Neural crest cell (in vitro differentiated cells): ENCODE data around the gene LRRC14B. TPM values are rescaled to one million over a fixed set of nuclear protein-coding genes. Genes with fewer than 3 reads are reported as not detected.

Source experiments
- DNase-seq: peaks from one replicate; pipeline ENCODE4 v3.0.0; 2021; ENCODE audit warnings: low read depth, mixed read lengths, low spot score
- H3K27ac Mint-ChIP-seq: one replicate; pipeline ENCODE4 v1.8.0; 2021; ENCODE audit warnings: mild to moderate bottlenecking, mixed read lengths; ENCODE audit not compliant: unreplicated experiment
- H3K27me3 Mint-ChIP-seq: 2 replicates; pipeline ENCODE4 v1.8.0; 2021; ENCODE audit warnings: low read depth, mild to moderate bottlenecking, mixed read lengths
- H3K36me3 Mint-ChIP-seq: 2 replicates; pipeline ENCODE4 v1.8.0; 2021; ENCODE audit warnings: low read depth, mild to moderate bottlenecking, mixed read lengths
- H3K4me1 Mint-ChIP-seq: 2 replicates; pipeline ENCODE4 v1.8.0; 2021; ENCODE audit warnings: mixed read lengths
- H3K4me3 Mint-ChIP-seq: one replicate; pipeline ENCODE4 v1.8.0; 2021; ENCODE audit warnings: mild to moderate bottlenecking, mixed read lengths
- H3K9me3 Mint-ChIP-seq: 2 replicates; pipeline ENCODE4 v1.8.0; 2021; ENCODE audit warnings: mixed read lengths
- CTCF ChIP-seq: fragments of 200-600 bp; sonication (generic); conservative IDR thresholded peaks from 2 replicates; pipeline ENCODE4 v1.5.0; 2021; ENCODE audit warnings: antibody characterized with exemption, mild to moderate bottlenecking
- total RNA-seq: library from RNA; stranded (reverse); gene quantifications from 2 replicates; pipeline ENCODE4 v1.2.1, GENCODE V29; 2021

The LRRC14B gene
- total RNA-seq, 1 donor from 2014 or later, result not detected

- Mint-ChIP-seq H3K27ac (no peak overlapping the region), H3K9me3 (no peaks in the 10 kb centered on the region), H3K4me3 (no peak overlapping the region), H3K4me1 (peaks cover 18% of the 10 kb centered on the region), H3K27me3 (peaks cover 3% of the 10 kb centered on the region), H3K36me3 (no peaks in the 10 kb centered on the region)
- DNase-seq, result no peak
- no peak for TF ChIP-seq CTCF
Observed at GRCh38 chr5:191949-192690, 825 bp downstream of the LRRC14B start.

- H3K9me3 Mint-ChIP-seq, result no peaks in the 10 kb centered on the region
- H3K27ac Mint-ChIP-seq, result no peak overlapping the region
- DNase-seq, result no peak
- no peak for TF ChIP-seq CTCF
- H3K36me3 Mint-ChIP-seq, result no peaks in the 10 kb centered on the region
- no peak overlapping the region for H3K4me3 Mint-ChIP-seq
- peaks cover 23% of the 10 kb centered on the region for H3K4me1 Mint-ChIP-seq
- peaks cover 3% of the 10 kb centered on the region for H3K27me3 Mint-ChIP-seq
Observed at GRCh38 chr5:192691-192969, 1.3 kb downstream of the LRRC14B start.

GRCh38 chr5:192970-193831 is 1.9 kb downstream of the LRRC14B start:
- no peak for DNase-seq
- H3K36me3 Mint-ChIP-seq, result no peaks in the 10 kb centered on the region
- TF ChIP-seq CTCF, result no peak
- peaks cover 3% of the 10 kb centered on the region for H3K27me3 Mint-ChIP-seq
- H3K9me3 Mint-ChIP-seq, result no peaks in the 10 kb centered on the region
- H3K4me1 Mint-ChIP-seq, result peaks cover 22% of the 10 kb centered on the region
- no peak overlapping the region for H3K4me3 Mint-ChIP-seq
- H3K27ac Mint-ChIP-seq, result no peak overlapping the region

- Mint-ChIP-seq H3K9me3 (no peaks in the 10 kb centered on the region), H3K27ac (no peak overlapping the region), H3K36me3 (no peaks in the 10 kb centered on the region), H3K27me3 (no peaks in the 10 kb centered on the region), H3K4me1 (peaks cover 15% of the 10 kb centered on the region), H3K4me3 (no peak overlapping the region)
- no peak for DNase-seq
- no peak for TF ChIP-seq CTCF
Observed at GRCh38 chr5:194102-194501, 2.8 kb downstream of the LRRC14B start.

GRCh38 chr5:194603-195209 is 3.4 kb downstream of the LRRC14B start:
- no peak for DNase-seq
- Mint-ChIP-seq H3K36me3 (no peaks in the 10 kb centered on the region), H3K4me1 (peaks cover 15% of the 10 kb centered on the region), H3K27ac (no peak overlapping the region), H3K27me3 (no peaks in the 10 kb centered on the region), H3K9me3 (no peaks in the 10 kb centered on the region), H3K4me3 (no peak overlapping the region)
- TF ChIP-seq CTCF, result no peak
